ENCODE measurements around the gene ARL8A. TPM values are rescaled to one million over a fixed set of nuclear protein-coding genes. Genes with fewer than 3 reads are reported as not detected.

Gene ARL8A
- total and polyA plus RNA-seq, 2 of the 4 experiments (the other 2 are of a cell fraction) = 18.1 to 30.7 TPM

GRCh38 chr1:202086579-202087350 is 57.8 kb downstream of the ARL8A start:
- H2BK15ac ChIP-seq (ENCODE audit: low read depth, low read length) = no peak overlapping the region
- no peak for DNase-seq
- no peak for ATAC-seq (ENCODE audit: low read depth)
- H4K8ac ChIP-seq (ENCODE audit: low read depth in 2 of 2, low read length in 2 of 2) = no peak overlapping the region
- H4K20me1 ChIP-seq (ENCODE audit: insufficient read depth, low read length) = no peaks in the 10 kb centered on the region
- dilution Hi-C loops (cut with HindIII; ENCODE audit: low sequenced_read_pairs, unreplicated experiment) (no loop called here), in situ Hi-C loops (cut with MboI; ENCODE audit: low sequenced_read_pairs) (no loop called here), intact Hi-C loops (cut with micrococcal nuclease) (no loop called here)
- H3K79me1 ChIP-seq (ENCODE audit: low read depth in 1 of 2, low read length in 2 of 2) = no peaks in the 10 kb centered on the region
- H3K27ac ChIP-seq (ENCODE audit: insufficient read depth, low read length) = no peak overlapping the region
- H2AK9ac ChIP-seq (replicated peaks; ENCODE audit: low read depth, low read length, poor library complexity) = no peak overlapping the region
- no peak overlapping the region for H2BK120ac ChIP-seq (ENCODE audit: low read depth, low read length)
- no peak overlapping the region for H3K9ac ChIP-seq (ENCODE audit: low read depth, low read length)
- H3K18ac ChIP-seq (ENCODE audit: low read depth, low read length) = no peak overlapping the region
- no peaks in the 10 kb centered on the region for H3K36me3 ChIP-seq (ENCODE audit: control insufficient read depth, insufficient read depth, low read length)
- TF ChIP-seq RFX5 (IDR thresholded peaks at IDR 0.05; ENCODE audit: low read depth, low read length) = no peak
- no peak for TF ChIP-seq POLR2A (IDR thresholded peaks at IDR 0.05; ENCODE audit: low read depth, low read length)
- TF ChIP-seq RCOR1 (IDR thresholded peaks at IDR 0.05; ENCODE audit: insufficient replicate concordance, low read length) = no peak
- TF ChIP-seq SMC3 (IDR thresholded peaks at IDR 0.05; ENCODE audit: low read depth, low read length) = no peak
- TF ChIP-seq RAD21 (IDR thresholded peaks at IDR 0.05; ENCODE audit: low read length) = no peak
- no peak for TF ChIP-seq MXI1 (IDR thresholded peaks at IDR 0.05; ENCODE audit: borderline replicate concordance, low read depth, low read length)
- no peak overlapping the region for H3K23ac ChIP-seq (ENCODE audit: low read depth, low read length)
- no peak overlapping the region for H3K14ac ChIP-seq (replicated peaks; ENCODE audit: low read depth, low read length)
- no peak overlapping the region for H4K5ac ChIP-seq (ENCODE audit: low read depth, low read length)
- no peak overlapping the region for H4K91ac ChIP-seq (ENCODE audit: insufficient read depth, low read depth, low read length)
- no peak overlapping the region for H2BK5ac ChIP-seq (ENCODE audit: low read depth, low read length, poor library complexity, severe bottlenecking)
- ChIA-PET POLR2A (ENCODE audit: unreplicated experiment) (no interaction called here), CTCF (interaction anchor here (0.6 kb wide), 1 partner anchor 18 kb away, joined by 3 read pairs; no protein-coding TSS in a partner anchor)
- no peaks in the 10 kb centered on the region for H3K9me3 ChIP-seq (ENCODE audit: control insufficient read depth, insufficient read depth, low read length)
- no peak overlapping the region for H3K4me2 ChIP-seq (ENCODE audit: low read depth, low read length)
- no TSS peak for BruUV-seq (replicated peaks)
- H2BK20ac ChIP-seq (ENCODE audit: low read depth, low read length) = no peak overlapping the region
- no peak overlapping the region for H3K56ac ChIP-seq (ENCODE audit: extremely low read depth, insufficient read depth, low read length)
- H3K4ac ChIP-seq (ENCODE audit: low read depth, low read length) = no peak overlapping the region
- H3K27me3 ChIP-seq (ENCODE audit: control insufficient read depth, insufficient read depth, low read length) = peaks cover 24% of the 10 kb centered on the region
- H3K9me1 ChIP-seq (ENCODE audit: insufficient read depth, low read length) = 0 out of 2 replicates have a peak, but pooled peaks cover 3% of the 10 kb centered on the region
- 88% methylated on average over 3 of the region's 7 CpGs; no CpG with 5 or more reads in 1 of the 2 experiments for WGBS, 2 experiments (ENCODE audit: extremely low coverage in 2 of 2, insufficient read length in 1 of 2)
- H2AK5ac ChIP-seq (ENCODE audit: low read depth, low read length) = no peak overlapping the region
- no peak overlapping the region for H2AFZ ChIP-seq (replicated peaks; ENCODE audit: low read length, poor library complexity)
- H3K4me3 ChIP-seq (ENCODE audit: insufficient read depth, low read depth, low read length) = no peak overlapping the region
- H3K4me1 ChIP-seq (ENCODE audit: control insufficient read depth, insufficient read depth, low read length) = peaks cover 3% of the 10 kb centered on the region; the same call in 1 of the 2 replicates

Data from IMR-90 (cell line).